T-cell (primary cell): ENCODE results near the gene SMU1. TPM values are rescaled to one million over a fixed set of nuclear protein-coding genes. Genes with fewer than 3 reads are reported as not detected.

Source experiments
- ATAC-seq, 4 experiments: fragments of 200-7000 bp in 3 of 4; fragments of 150-1000 bp in 1 of 4; cut with Tn5 transposase; replicated peaks in 1 of 4; 1 replicate in 3 of 4; 2 replicates in 1 of 4; pipeline ENCODE4 v1.10.0; 2021; ENCODE audit warnings: moderate library complexity in 3 of 4, mild to moderate bottlenecking in 2 of 4, moderate number of reproducible peaks in 1 of 4
- CTCF ChIA-PET, 2 donors: fragments of 300-600 bp; sonication (Branson Sonifier 250); formaldehyde crosslinking; loops; one replicate each; lab custom pipeline; 2022; ENCODE audit warnings: antibody characterized with exemption in 2 of 2; lab: Charles Lee
- POLR2A ChIA-PET, 2 donors: fragments of 300-600 bp; sonication (Branson Sonifier 250); formaldehyde crosslinking; loops; one replicate each; lab custom pipeline; 2022; ENCODE audit warnings: antibody characterized with exemption in 2 of 2; lab: Charles Lee
- DNase-seq, 35 experiments: peaks; one replicate each; pipeline versions ENCODE4 v3.0.0 to v3.0.0-alpha.2; 2013 to 2023
- H3K27ac ChIP-seq: one replicate; pipeline ENCODE4 v1.5.1; 2013; ENCODE audit warnings: low read length
- H3K27me3 ChIP-seq, 2 experiments: replicated peaks in 1 of 2; 1 replicate in 1 of 2; 2 replicates in 1 of 2; pipeline versions ENCODE4 v1.6.1 to v1.7.0; 2013; ENCODE audit warnings: low read length in 1 of 2, mixed read lengths in 1 of 2; ENCODE audit not compliant: control insufficient read depth in 2 of 2, insufficient read depth in 2 of 2; ENCODE audit errors: extremely low read depth in 1 of 2
- H3K36me3 ChIP-seq, 2 donors: 1 replicate in 1 of 2; 2 replicates in 1 of 2; pipeline versions ENCODE4 v1.6.1 to v1.7.0; 2013; ENCODE audit warnings: low read length in 1 of 2; ENCODE audit not compliant: control insufficient read depth in 2 of 2, insufficient read depth in 1 of 2; ENCODE audit errors: extremely low read depth in 1 of 2
- H3K4me1 ChIP-seq, 2 experiments: 1 replicate in 1 of 2; 2 replicates in 1 of 2; pipeline versions ENCODE4 v1.6.1 to v1.7.0; 2013; ENCODE audit warnings: low read length in 2 of 2, mixed read lengths in 1 of 2; ENCODE audit not compliant: insufficient read depth in 2 of 2, control insufficient read depth in 1 of 2; ENCODE audit errors: extremely low read depth in 1 of 2
- H3K4me3 ChIP-seq, 2 donors: 1 replicate in 1 of 2; 2 replicates in 1 of 2; pipeline versions ENCODE4 v1.5.1 to v1.7.0; 2013; ENCODE audit warnings: mild to moderate bottlenecking in 2 of 2, low read length in 1 of 2, moderate library complexity in 1 of 2; ENCODE audit not compliant: control insufficient read depth in 1 of 2; ENCODE audit errors: extremely low read depth in 1 of 2
- H3K9me3 ChIP-seq: 2 replicates; pipeline ENCODE4 v1.7.0; 2013
- H3K27ac Mint-ChIP-seq, 2 donors: one replicate each; pipeline ENCODE4 v1.8.0; 2020 to 2021; ENCODE audit warnings: mild to moderate bottlenecking in 2 of 2, mixed read lengths in 2 of 2
- H3K27me3 Mint-ChIP-seq, 2 donors: one replicate each; pipeline ENCODE4 v1.8.0; 2021 to 2022; ENCODE audit warnings: mixed read lengths in 2 of 2
- H3K36me3 Mint-ChIP-seq: one replicate; pipeline ENCODE4 v1.8.0; 2021; ENCODE audit warnings: mixed read lengths
- H3K4me1 Mint-ChIP-seq, 3 donors: one replicate each; pipeline ENCODE4 v1.8.0; 2020 to 2022; ENCODE audit warnings: mixed read lengths in 3 of 3, mild to moderate bottlenecking in 1 of 3
- H3K4me3 Mint-ChIP-seq, 3 donors: one replicate each; pipeline ENCODE4 v1.8.0; 2020 to 2022; ENCODE audit warnings: mild to moderate bottlenecking in 3 of 3, mixed read lengths in 3 of 3, moderate library complexity in 3 of 3
- H3K9me3 Mint-ChIP-seq, 3 donors: one replicate each; pipeline ENCODE4 v1.8.0; 2020 to 2022; ENCODE audit warnings: mixed read lengths in 3 of 3
- WGBS: methylation state at CpG from one replicate; pipeline ENCODE4 v1.1.5; 2013; ENCODE audit warnings: missing lambda C conversion rate; ENCODE audit not compliant: insufficient coverage; 5-methylcytosine and 5-hydroxymethylcytosine counted together
- total RNA-seq, 35 experiments: library from RNA in 6 of 35; stranded (reverse) in 6 of 35; fragments of 120-200 nt in 1 of 35; gene quantifications; one replicate each; pipeline versions ENCODE4 v1.2.1 to v1.2.4 and lab custom pipeline; 2013 to 2026

Gene SMU1
- total RNA-seq, 5 donors from 2014 or later (not counting 1 experiment from before 2014, with no cell fraction given): 22.6 to 25.5 (median 24.4) TPM

DNA sequence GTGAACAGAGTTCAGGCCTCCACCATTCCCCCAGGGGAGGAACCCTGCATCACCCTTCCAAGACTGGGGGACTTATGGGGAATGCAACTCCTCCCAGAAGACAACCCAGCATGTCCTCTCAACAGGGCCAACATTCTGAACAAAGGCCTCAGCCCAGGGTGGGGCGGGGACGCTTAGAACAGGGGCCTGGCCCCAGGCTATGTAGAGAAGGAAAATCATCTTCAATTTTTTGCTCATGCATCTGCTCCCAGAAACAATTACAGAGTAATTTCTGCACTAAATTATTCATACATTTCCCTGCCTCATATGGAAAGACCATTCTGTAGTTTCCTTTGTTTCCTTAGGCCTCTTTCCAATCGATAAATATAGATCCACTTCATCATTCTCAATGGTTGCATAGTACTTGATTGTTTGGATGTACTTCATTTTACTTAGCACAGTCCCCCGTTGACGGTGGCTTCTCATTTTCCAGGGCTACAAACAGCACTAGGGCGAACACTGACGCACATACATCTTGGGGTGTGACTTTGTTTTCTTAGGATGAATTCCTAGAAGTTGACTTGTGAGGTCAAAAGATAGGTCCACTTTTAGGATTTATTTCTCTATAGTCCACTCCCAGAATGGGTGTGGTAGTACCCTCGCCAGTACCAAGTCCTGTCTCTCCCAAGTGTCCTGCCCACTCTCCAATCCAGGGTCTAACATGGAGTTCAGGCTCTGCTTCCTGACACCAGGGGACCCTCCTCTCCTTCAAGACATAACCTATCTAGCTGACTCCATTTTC lies 27.2 kb upstream of the SMU1 start:
- Mint-ChIP-seq H3K4me3 (no peak overlapping the region), H3K36me3 (no peaks in the 10 kb centered on the region), H3K27ac (no peak overlapping the region), H3K4me1 (peaks cover 0 to 11% (median 2%) of the 10 kb centered on the region in 3 donors), H3K9me3 (no peaks in the 10 kb centered on the region), H3K27me3 (no peaks in the 10 kb centered on the region)
- ChIA-PET POLR2A (no interaction called here), CTCF (no interaction called here)
- Histone ChIP-seq H3K36me3 (no peaks in the 10 kb centered on the region), H3K4me1 (no peaks in the 10 kb centered on the region), H3K4me3 (no peak overlapping the region), H3K9me3 (no peaks in the 10 kb centered on the region), H3K27me3 (no peaks in the 10 kb centered on the region), H3K27ac (no peak overlapping the region)
- DNase-seq: no peak
- 100% methylated on average over 1 of the region's 8 CpGs for WGBS
- no peak for ATAC-seq

DNA sequence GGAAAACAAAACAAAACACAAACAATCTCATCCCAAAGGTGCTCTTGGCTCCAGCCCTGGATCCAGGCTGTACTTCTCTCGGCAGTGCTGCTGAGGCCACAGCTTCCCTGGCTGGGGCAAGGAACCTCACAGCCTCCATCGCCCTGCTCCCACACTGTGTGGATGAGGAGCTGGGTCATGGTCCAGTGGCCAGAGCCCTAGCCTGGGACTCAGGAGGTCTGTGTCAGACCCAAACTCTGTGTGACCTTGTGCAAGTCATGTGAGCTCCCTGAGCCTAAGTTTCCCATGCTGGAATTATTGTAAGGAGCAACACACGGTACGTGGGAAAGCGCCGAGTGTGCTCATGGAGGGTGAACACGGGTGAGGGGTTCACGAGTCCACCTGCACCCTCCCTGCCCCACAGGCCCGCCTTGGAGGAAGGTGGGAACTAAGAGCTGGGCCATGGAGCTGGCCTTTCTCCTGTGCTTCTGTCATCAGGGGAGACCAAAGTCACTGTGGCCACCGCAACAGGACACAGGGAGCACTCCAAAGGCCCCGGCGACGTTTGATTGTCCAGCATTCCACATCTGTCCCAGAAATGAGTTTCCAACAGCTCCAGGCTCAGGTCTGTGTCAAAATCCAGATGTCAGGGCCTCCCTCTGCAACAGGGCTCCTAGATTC lies 26.2 kb upstream of the SMU1 start:
- ChIA-PET CTCF (interaction anchor here in 1 of 2 donors (0.6 kb wide), 1 partner anchor 124 kb away, joined by 3 read pairs; no protein-coding TSS in a partner anchor), POLR2A (interaction anchor here in 1 of 2 donors (0.6 kb wide), 1 partner anchor 58 kb away, joined by 3 read pairs; no protein-coding TSS in a partner anchor)
- no peaks in the 10 kb centered on the region for H3K4me1 ChIP-seq
- H3K27ac ChIP-seq: no peak overlapping the region
- Mint-ChIP-seq H3K4me3 (no peak overlapping the region), H3K27me3 (no peaks in the 10 kb centered on the region), H3K36me3 (no peaks in the 10 kb centered on the region), H3K4me1 (peaks cover 0 to 11% (median 2%) of the 10 kb centered on the region in 3 donors), H3K27ac (no peak overlapping the region), H3K9me3 (no peaks in the 10 kb centered on the region)
- H3K27me3 ChIP-seq: no peaks in the 10 kb centered on the region
- no peaks in the 10 kb centered on the region for H3K36me3 ChIP-seq
- WGBS: 95% methylated on average over 9 of the region's 13 CpGs
- ATAC-seq (no peak), DNase-seq (no peak)
- no peak overlapping the region for H3K4me3 ChIP-seq
- no peaks in the 10 kb centered on the region for H3K9me3 ChIP-seq

DNA sequence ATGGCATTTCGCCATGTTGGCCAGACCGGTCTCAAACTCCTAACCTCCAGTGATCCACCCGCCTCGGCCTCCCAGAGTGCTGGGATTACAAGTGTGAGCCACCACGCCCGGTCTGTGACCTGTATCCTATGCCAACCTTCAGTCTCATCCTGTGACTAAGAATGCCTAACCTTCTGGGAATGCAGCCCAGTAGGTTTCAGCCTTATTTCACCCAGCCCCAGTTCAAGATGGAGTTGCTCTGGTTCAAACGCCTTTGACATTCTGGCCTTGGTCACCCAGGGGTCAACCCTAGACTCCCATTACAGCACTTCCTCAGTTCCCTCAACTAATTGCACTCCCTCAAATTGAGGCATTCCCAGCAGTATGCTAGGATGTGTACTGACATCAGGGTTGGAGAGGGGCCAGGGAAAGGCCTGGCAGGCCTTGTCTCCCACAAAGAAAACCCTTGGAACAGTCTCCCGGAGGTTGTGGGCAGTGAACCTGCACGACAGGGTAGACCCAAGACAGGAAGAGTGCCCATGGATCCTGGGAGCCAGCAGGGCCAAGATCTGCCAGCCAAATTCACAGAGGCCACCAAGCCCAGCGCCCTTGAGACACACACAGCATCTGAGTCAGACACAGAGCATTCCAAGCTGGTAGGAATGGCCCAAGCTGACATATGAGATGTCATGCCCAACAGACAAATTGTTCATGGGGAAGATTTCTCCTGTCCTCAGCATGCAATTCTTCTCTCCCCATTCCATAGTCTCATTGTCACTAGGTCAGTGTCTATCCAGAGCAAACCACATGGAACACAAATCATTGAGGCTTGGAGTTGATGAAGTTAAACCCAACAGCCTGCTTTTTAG lies 24.9 kb upstream of the SMU1 start:
- Histone ChIP-seq H3K27ac (no peak overlapping the region), H3K4me1 (no peaks in the 10 kb centered on the region), H3K36me3 (no peaks in the 10 kb centered on the region), H3K9me3 (no peaks in the 10 kb centered on the region), H3K27me3 (no peaks in the 10 kb centered on the region), H3K4me3 (no peak overlapping the region)
- no peak for DNase-seq
- Mint-ChIP-seq H3K4me3 (no peak overlapping the region), H3K9me3 (no peaks in the 10 kb centered on the region), H3K27ac (no peak overlapping the region), H3K4me1 (peaks cover 0 to 8% (median 0%) of the 10 kb centered on the region in 3 donors), H3K36me3 (no peaks in the 10 kb centered on the region), H3K27me3 (no peaks in the 10 kb centered on the region)
- WGBS: 96% methylated on average over 8 of the region's 10 CpGs
- POLR2A ChIA-PET: no interaction called here
- ATAC-seq: no peak
- CTCF ChIA-PET: no interaction called here

DNA sequence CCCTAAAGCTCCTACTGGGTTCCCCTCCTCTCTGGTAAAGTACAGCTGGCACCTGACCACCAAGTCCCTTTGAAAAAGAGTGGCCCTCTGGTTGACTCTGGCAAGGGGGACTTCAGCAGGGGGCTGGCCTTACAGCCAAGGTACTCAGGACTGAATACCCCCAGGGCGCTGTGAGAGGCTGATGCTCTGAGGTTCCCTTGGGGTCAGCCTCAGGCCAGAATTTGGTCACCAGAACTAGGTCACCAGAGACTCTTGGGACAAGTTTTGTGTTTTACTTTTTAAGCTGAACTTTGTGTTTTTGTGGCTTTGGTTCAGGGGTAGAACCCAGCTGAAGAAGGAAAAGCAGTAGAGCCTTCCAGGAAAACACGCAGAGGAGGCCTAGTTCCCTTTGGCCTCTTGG lies 23.3 kb upstream of the SMU1 start:
- POLR2A ChIA-PET: no interaction called here
- H3K27ac ChIP-seq: no peak overlapping the region
- no peaks in the 10 kb centered on the region for H3K36me3 Mint-ChIP-seq
- H3K9me3 ChIP-seq: no peaks in the 10 kb centered on the region
- CTCF ChIA-PET: no interaction called here
- no peak overlapping the region for H3K4me3 ChIP-seq
- H3K9me3 Mint-ChIP-seq: no peaks in the 10 kb centered on the region
- ATAC-seq: no peak
- WGBS: 93% methylated on average over 1 of the region's 2 CpGs
- no peaks in the 10 kb centered on the region for H3K27me3 Mint-ChIP-seq
- DNase-seq: no peak
- no peaks in the 10 kb centered on the region for H3K36me3 ChIP-seq
- H3K4me1 Mint-ChIP-seq: peaks cover 0 to 5% (median 0%) of the 10 kb centered on the region in 3 donors
- H3K4me1 ChIP-seq: no peaks in the 10 kb centered on the region
- H3K4me3 Mint-ChIP-seq: no peak overlapping the region
- no peaks in the 10 kb centered on the region for H3K27me3 ChIP-seq
- no peak overlapping the region for H3K27ac Mint-ChIP-seq

DNA sequence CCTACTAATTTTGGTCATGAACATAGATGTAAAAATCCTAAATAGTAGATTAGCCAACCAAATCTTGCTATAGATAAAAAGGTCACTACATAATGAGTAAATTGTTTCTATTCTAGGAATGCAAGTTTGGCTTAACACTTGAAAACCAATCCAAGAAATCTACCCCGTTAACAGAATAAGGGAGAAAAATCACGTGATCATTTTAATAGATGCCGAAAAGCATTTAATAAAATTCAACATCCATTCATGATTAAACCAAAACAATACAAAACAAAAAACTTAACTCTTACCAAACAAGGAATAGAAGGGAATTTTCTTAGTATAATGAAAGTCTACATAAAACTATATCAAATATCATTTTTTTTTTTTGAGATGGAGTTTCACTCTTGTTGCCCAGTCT lies 20.7 kb upstream of the SMU1 start:
- no peak for ATAC-seq
- ChIA-PET POLR2A (interaction anchor here in 1 of 2 donors (0.6 kb wide), 1 partner anchor 9 kb away, joined by 4 read pairs; no protein-coding TSS in a partner anchor), CTCF (no interaction called here)
- no peaks in the 10 kb centered on the region for H3K9me3 ChIP-seq
- H3K9me3 Mint-ChIP-seq: no peaks in the 10 kb centered on the region
- peaks cover 0 to 6% (median 6%) of the 10 kb centered on the region in 3 donors for H3K4me1 Mint-ChIP-seq
- no peaks in the 10 kb centered on the region for H3K36me3 ChIP-seq
- DNase-seq: no peak
- H3K36me3 Mint-ChIP-seq: no peaks in the 10 kb centered on the region
- no peaks in the 10 kb centered on the region for H3K27me3 ChIP-seq
- no peak overlapping the region for H3K27ac ChIP-seq
- no CpG with 5 or more reads among the region's 3 CpGs for WGBS
- no peak overlapping the region for H3K4me3 Mint-ChIP-seq
- no peak overlapping the region for H3K27ac Mint-ChIP-seq
- no peaks in the 10 kb centered on the region for H3K4me1 ChIP-seq
- H3K27me3 Mint-ChIP-seq: no peaks in the 10 kb centered on the region
- H3K4me3 ChIP-seq: no peak overlapping the region

DNA sequence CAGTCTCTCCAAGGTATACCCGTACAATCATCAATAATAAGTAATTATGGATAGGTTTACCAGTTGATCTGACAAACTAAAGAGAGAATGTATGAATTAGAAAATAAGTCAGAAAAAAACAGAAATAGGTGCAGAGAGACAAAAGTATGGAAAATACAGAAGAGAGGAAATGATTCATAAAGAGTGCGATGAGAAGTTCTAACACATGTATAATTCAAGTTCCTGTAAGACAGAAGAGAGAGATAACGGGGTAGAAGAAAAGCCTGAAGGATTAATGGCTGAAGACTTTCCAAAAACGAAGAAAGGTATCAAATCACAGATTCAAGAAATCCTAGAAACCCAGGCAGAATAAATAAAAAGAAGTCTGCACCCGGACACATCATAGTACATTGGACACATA lies 16.2 kb upstream of the SMU1 start:
- no peaks in the 10 kb centered on the region for H3K27me3 ChIP-seq
- no peaks in the 10 kb centered on the region for H3K4me1 ChIP-seq
- DNase-seq (no peak), ATAC-seq (no peak)
- no peaks in the 10 kb centered on the region for H3K9me3 ChIP-seq
- H3K9me3 Mint-ChIP-seq: no peaks in the 10 kb centered on the region
- CTCF ChIA-PET: no interaction called here
- 60% methylated on average over 1 of the region's 5 CpGs for WGBS
- peaks cover 0 to 6% (median 6%) of the 10 kb centered on the region in 3 donors for H3K4me1 Mint-ChIP-seq
- H3K27ac Mint-ChIP-seq: no peak overlapping the region
- POLR2A ChIA-PET: no interaction called here
- no peaks in the 10 kb centered on the region for H3K36me3 Mint-ChIP-seq
- H3K27me3 Mint-ChIP-seq: no peaks in the 10 kb centered on the region
- H3K4me3 ChIP-seq: no peak overlapping the region
- H3K4me3 Mint-ChIP-seq: no peak overlapping the region
- no peak overlapping the region for H3K27ac ChIP-seq
- H3K36me3 ChIP-seq: no peaks in the 10 kb centered on the region
